Esophagus (tissue), 2 donors: ENCODE measurements around the gene MOV10L1. TPM values are rescaled to one million over a fixed set of nuclear protein-coding genes. Genes with fewer than 3 reads are reported as not detected.
A peak's percentile ranks its signal among the peaks of the same experiment; 100 is the strongest.

Source experiments
- H3K27ac ChIP-seq, 2 donors: one replicate each; pipeline ENCODE4 v1.5.1; 2013; ENCODE audit warnings: low read depth in 2 of 2, mild to moderate bottlenecking in 2 of 2, inconsistent platforms in 1 of 2, low read length in 1 of 2, moderate library complexity in 1 of 2
- H3K27me3 ChIP-seq, 2 donors: one replicate each; pipeline ENCODE4 v1.6.1; 2013; ENCODE audit warnings: low read length in 2 of 2, control low read depth in 1 of 2, mild to moderate bottlenecking in 1 of 2; ENCODE audit not compliant: insufficient read depth in 2 of 2, control insufficient read depth in 1 of 2
- H3K36me3 ChIP-seq, 2 donors: one replicate each; pipeline ENCODE4 v1.6.1; 2013; ENCODE audit warnings: low read length in 1 of 2; ENCODE audit not compliant: control insufficient read depth in 2 of 2, insufficient read depth in 2 of 2
- H3K4me1 ChIP-seq, 2 donors: one replicate each; pipeline ENCODE4 v1.6.1; 2013; ENCODE audit warnings: low read length in 1 of 2; ENCODE audit not compliant: control insufficient read depth in 2 of 2, insufficient read depth in 2 of 2
- H3K4me3 ChIP-seq, 2 donors: one replicate each; pipeline ENCODE4 v1.5.1; 2013; ENCODE audit warnings: low read length in 2 of 2, mild to moderate bottlenecking in 2 of 2, low read depth in 1 of 2, moderate library complexity in 1 of 2
- H3K9me3 ChIP-seq, 2 donors: one replicate each; pipeline ENCODE4 v1.6.1; 2013; ENCODE audit warnings: mild to moderate bottlenecking in 2 of 2, low read depth in 1 of 2, low read length in 1 of 2, moderate library complexity in 1 of 2; ENCODE audit not compliant: control insufficient read depth in 2 of 2, insufficient read depth in 1 of 2
- WGBS, 2 donors: extraction: QIAGEN DNeasy Blood & Tissue Kit; methylation state at CpG; one replicate each; pipeline ENCODE4 v1.1.7; 2013; 5-methylcytosine and 5-hydroxymethylcytosine counted together
- polyA plus RNA-seq, 2 donors: library from polyadenylated mRNA; stranded (reverse); fragments of 200-250 nt; gene quantifications; one replicate each; pipeline ENCODE4 v1.2.3, GENCODE V29; 2013
- donor health status: healthy with polysubstance abuse.
- donor health status: Bipolar disorder and iron deficiency.

Gene MOV10L1
- polyA plus RNA-seq, 2 donors = 0.18 to 0.22 TPM

DNA sequence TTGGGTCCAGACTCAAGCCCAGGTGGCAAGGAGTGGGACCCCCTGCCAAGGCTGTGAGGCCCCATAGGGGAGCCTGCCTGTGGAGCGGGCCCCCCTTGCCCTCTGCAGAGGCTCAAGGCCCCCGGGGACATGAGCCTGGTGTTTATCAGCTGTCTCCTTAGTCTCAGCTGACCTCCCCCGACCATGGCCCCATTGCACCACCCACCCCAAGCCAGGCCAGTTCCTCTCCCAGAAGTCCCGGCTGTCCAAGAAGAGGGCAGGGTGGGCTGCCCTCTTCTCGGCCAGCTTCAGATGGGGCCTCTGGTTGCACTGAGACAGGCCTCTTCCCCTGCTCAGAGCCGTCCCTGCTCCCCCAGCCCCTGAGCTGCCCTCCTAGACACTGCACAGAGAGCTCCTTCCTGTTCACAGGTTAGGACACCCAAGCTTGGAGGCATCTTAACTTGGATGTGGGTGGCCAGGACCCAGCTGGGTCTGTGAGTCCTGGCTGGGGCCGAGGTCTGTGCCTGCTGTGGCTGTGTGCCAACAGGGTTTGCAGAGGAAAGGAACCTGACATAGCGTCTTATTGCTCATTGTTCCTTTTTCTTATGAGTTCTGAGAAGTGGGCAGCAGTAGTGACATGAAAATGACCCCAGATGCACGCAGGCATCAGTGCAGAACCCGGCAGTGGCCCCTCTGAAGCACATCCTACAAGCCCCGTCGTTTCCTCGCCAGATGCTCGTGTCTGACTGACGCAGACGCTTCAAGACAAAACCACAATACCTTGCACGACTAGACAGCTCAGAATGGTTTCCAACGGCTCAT, 101.3 kb downstream of the MOV10L1 start:
- WGBS, 2 donors = 47 to 48% methylated on average over 18 of the region's 18 CpGs
- peak overlapping the region; percentile 94 for H3K27ac ChIP-seq
- H3K4me3 ChIP-seq = peak overlapping the region; percentile 28 to 40
- no peaks in the 10 kb centered on the region for H3K27me3 ChIP-seq
- peaks cover 0 to 34% of the 10 kb centered on the region in 2 donors for H3K36me3 ChIP-seq
- H3K4me1 ChIP-seq = peaks cover 8 to 35% of the 10 kb centered on the region in 2 donors
- H3K9me3 ChIP-seq = no peaks in the 10 kb centered on the region

DNA sequence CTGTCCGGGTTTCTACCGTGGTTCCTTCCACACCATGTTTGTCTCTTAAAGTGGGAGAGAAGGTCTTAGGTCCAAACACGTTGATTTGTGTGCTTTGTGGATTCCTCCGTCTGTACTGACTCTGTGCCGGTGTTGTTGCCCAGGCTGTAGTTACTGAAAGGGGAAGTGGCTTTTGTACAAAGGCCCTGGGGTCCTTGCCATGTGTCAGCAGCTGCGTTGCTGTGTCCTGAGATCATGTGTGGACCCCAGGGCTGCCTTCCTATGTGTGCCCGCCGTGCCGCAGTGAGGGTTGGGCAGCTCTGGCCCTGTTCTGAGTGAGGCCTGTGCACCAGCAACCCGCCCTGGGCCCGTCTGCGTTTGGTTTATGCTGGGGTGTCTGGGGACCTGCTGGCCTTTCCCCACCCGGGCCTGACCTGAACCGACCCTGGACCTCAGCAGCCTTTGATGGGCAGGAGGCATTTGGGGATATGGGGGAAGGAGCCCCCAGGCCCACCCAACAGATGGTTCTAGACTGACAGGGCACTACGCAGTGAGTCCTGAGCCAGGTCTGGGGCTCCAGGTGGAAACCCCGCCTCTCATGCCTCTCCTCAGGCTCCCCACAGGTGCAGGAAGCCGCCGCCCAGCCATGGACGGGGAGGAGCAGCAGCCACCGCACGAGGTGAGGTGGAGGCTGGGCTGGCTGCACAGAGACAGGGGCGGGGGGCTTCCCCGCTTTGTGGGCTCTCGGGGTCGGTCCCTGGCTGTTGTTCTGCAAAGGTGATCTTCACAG, 102.8 kb downstream of the MOV10L1 start:
- peaks cover 0 to 44% of the 10 kb centered on the region in 2 donors for H3K36me3 ChIP-seq
- no peaks in the 10 kb centered on the region for H3K27me3 ChIP-seq
- H3K27ac ChIP-seq = peak overlapping the region; percentile 27 to 38
- no peak overlapping the region for H3K4me3 ChIP-seq
- peaks cover 0 to under 1% of the 10 kb centered on the region in 2 donors for H3K9me3 ChIP-seq
- peaks cover 5 to 27% of the 10 kb centered on the region in 2 donors for H3K4me1 ChIP-seq
- WGBS, 2 donors = 59 to 68% methylated on average over 22 to 25 of the region's 25 CpGs

GRCh38 chr22:50193621-50194020, 103.8 kb downstream of the MOV10L1 start:
- no peak overlapping the region for H3K4me3 ChIP-seq
- H3K27me3 ChIP-seq = no peaks in the 10 kb centered on the region
- peaks cover 5 to 27% of the 10 kb centered on the region in 2 donors for H3K4me1 ChIP-seq
- peaks cover 0 to 2% of the 10 kb centered on the region in 2 donors for H3K9me3 ChIP-seq
- peaks cover 0 to 49% of the 10 kb centered on the region in 2 donors for H3K36me3 ChIP-seq
- no peak overlapping the region for H3K27ac ChIP-seq
- whole genome bisulfite sequencing, 2 donors = 83 to 88% methylated on average over 5 to 8 of the region's 8 CpGs

DNA sequence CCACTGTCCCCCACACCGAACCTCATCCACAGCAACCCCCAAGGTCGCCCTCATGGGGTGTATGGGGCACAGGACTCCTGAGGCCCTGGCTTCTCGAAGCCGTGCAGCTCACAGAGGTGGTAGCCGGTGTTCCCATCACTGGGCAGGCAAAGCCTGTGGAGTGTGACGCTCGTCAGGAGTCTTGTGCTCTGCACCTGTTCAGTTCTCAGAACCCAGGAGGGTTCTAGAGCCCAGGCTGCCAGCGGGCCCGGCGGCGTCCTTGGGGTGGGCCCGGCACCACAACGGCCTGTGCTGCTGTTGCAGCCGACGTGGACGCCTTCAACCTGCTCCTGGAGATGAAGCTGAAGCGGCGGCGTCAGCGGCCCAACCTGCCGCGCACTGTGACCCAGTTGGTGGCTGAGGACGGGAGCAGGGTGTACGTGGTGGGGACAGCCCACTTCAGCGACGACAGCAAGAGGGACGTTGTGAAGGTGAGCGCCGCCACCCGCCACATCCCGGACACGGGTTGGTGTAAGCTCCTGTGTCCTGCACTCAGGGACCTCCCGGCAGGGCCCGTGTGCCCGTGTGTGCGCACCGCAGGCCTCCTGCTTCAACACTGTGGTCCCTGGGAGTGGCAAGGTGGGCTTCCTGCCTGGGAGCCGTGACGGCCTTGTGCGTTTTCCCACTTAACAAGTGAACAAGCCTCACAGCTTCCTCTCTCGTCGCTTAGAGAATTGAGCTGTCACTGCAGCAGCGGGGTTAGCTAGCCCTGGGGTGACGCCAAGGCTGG, 104.4 kb downstream of the MOV10L1 start:
- Histone ChIP-seq H3K27ac (no peak overlapping the region), H3K9me3 (peaks cover 0 to 2% of the 10 kb centered on the region in 2 donors), H3K4me3 (no peak overlapping the region), H3K4me1 (peaks cover 5 to 23% of the 10 kb centered on the region in 2 donors), H3K36me3 (peaks cover 0 to 47% of the 10 kb centered on the region in 2 donors), H3K27me3 (no peaks in the 10 kb centered on the region)
- 88 to 93% methylated on average over 44 of the region's 44 CpGs for WGBS, 2 donors

DNA sequence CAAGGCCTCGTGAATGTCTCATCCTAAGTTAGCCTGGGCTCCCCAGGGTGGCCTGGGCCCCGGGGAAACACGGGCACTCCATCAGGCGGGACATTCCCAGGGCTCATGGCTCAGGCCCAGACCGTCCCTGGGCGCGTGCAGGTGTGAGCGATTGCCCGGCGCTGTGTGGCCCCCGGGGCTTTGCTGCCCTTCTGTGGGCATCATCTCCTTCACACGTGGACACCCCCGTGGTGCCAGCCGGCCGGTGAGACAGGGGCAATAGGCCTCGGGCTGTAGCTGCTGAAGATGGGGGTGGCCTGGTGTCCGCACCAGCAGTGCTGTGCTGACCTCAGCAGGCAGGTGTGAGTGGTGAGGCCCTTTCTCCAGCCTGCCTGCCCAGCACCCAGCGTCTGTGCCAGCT, 106.5 kb downstream of the MOV10L1 start:
- Histone ChIP-seq H3K27ac (no peak overlapping the region), H3K27me3 (no peaks in the 10 kb centered on the region), H3K36me3 (peaks cover 0 to 49% of the 10 kb centered on the region in 2 donors), H3K4me1 (peaks cover 2 to 19% of the 10 kb centered on the region in 2 donors), H3K9me3 (peaks cover 0 to 2% of the 10 kb centered on the region in 2 donors), H3K4me3 (no peak overlapping the region)
- 84 to 88% methylated on average over 18 of the region's 18 CpGs for WGBS, 2 donors

- no peak overlapping the region for H3K27ac ChIP-seq
- no peak overlapping the region for H3K4me3 ChIP-seq
- peaks cover 0 to 2% of the 10 kb centered on the region in 2 donors for H3K9me3 ChIP-seq
- 84 to 92% methylated on average over 20 to 23 of the region's 23 CpGs for WGBS, 2 donors
- peaks cover 0 to 49% of the 10 kb centered on the region in 2 donors for H3K36me3 ChIP-seq
- H3K27me3 ChIP-seq = no peaks in the 10 kb centered on the region
- H3K4me1 ChIP-seq = peaks cover 7 to 22% of the 10 kb centered on the region in 2 donors
These were observed 107.4 kb downstream of the MOV10L1 start for GRCh38 chr22:50197000-50197800.

GRCh38 chr22:50197856-50198623, 108.2 kb downstream of the MOV10L1 start:
- no peak overlapping the region for H3K27ac ChIP-seq
- H3K9me3 ChIP-seq = peaks cover 0 to 2% of the 10 kb centered on the region in 2 donors
- H3K4me3 ChIP-seq = no peak overlapping the region
- no peaks in the 10 kb centered on the region for H3K27me3 ChIP-seq
- WGBS, 2 donors = 92% methylated on average over 54 to 61 of the region's 61 CpGs
- H3K4me1 ChIP-seq = peaks cover 7 to 17% of the 10 kb centered on the region in 2 donors
- H3K36me3 ChIP-seq = peaks cover 0 to 48% of the 10 kb centered on the region in 2 donors

GRCh38 chr22:50198624-50199017, 108.8 kb downstream of the MOV10L1 start:
- Histone ChIP-seq H3K4me3 (no peak overlapping the region), H3K27me3 (no peaks in the 10 kb centered on the region), H3K36me3 (peaks cover 0 to 43% of the 10 kb centered on the region in 2 donors), H3K9me3 (peaks cover 0 to 2% of the 10 kb centered on the region in 2 donors), H3K27ac (no peak overlapping the region), H3K4me1 (peaks cover 7 to 14% of the 10 kb centered on the region in 2 donors)
- 85 to 86% methylated on average over 13 to 16 of the region's 16 CpGs for WGBS, 2 donors
